HEK293 (cell line): ENCODE results near the gene HOXB8.

Experiments used
- CTCF ChIA-PET: fragments of 350-600 bp; formaldehyde crosslinking; extraction: SDS; loops from one replicate; lab custom pipeline; 2021; ENCODE audit warnings: antibody characterized with exemption; lab: Yijun Ruan, JAX
- POLR2A ChIA-PET: fragments of 300-600 bp; formaldehyde crosslinking; extraction: SDS; loops from one replicate; lab custom pipeline; 2020; ENCODE audit warnings: antibody characterized with exemption, inconsistent platforms; lab: Yijun Ruan, JAX
- H3K27ac ChIP-seq: fragments of 200-500 bp; sonication (Bioruptor generic); 2 replicates; pipeline ENCODE4 v1.5.1; 2014; ENCODE audit warnings: low read depth, low read length, control low read depth, inconsistent platforms; ENCODE audit errors: extremely low read depth
- H3K36me3 ChIP-seq, 2 experiments: fragments of 200-500 bp in 1 of 2; sonication (Bioruptor generic) in 1 of 2; 1 replicate in 1 of 2; 2 replicates in 1 of 2; pipeline ENCODE4 v1.5.1; 2014 to 2017; ENCODE audit warnings: inconsistent platforms in 2 of 2, low read length in 2 of 2; ENCODE audit not compliant: control insufficient read depth in 2 of 2, insufficient read depth in 1 of 2
- H3K4me1 ChIP-seq: fragments of 200-500 bp; sonication (Bioruptor generic); 2 replicates; pipeline ENCODE4 v1.5.1; 2014; ENCODE audit warnings: mild to moderate bottlenecking, low read length, inconsistent platforms; ENCODE audit not compliant: control insufficient read depth, insufficient read depth
- H3K4me3 ChIP-seq: 2 replicates; pipeline ENCODE4 v1.5.1; 2011; ENCODE audit warnings: low read depth, mild to moderate bottlenecking, control low read depth, low read length, moderate library complexity
- H3K9me3 ChIP-seq: fragments of 200-500 bp; sonication (Bioruptor generic); 2 replicates; pipeline ENCODE4 v1.5.1; 2014; ENCODE audit warnings: low read depth, low read length, inconsistent platforms; ENCODE audit not compliant: control insufficient read depth, insufficient read depth
- BCL11A ChIP-seq: fragments of 450-650 bp; formaldehyde crosslinking; IDR thresholded peaks from 2 replicates; pipeline ENCODE4 v1.5.1; 2016; ENCODE audit warnings: low read depth, missing biosample characterization, missing genetic modification characterization
- EGR2 ChIP-seq: fragments of 450-650 bp; formaldehyde crosslinking; IDR thresholded peaks from 2 replicates; pipeline ENCODE4 v1.5.1; 2016; ENCODE audit warnings: low read depth, missing biosample characterization, missing genetic modification characterization
- GFI1B ChIP-seq: fragments of 450-650 bp; formaldehyde crosslinking; IDR thresholded peaks from 2 replicates; pipeline ENCODE4 v1.5.1; 2016; ENCODE audit warnings: missing biosample characterization, missing genetic modification characterization
- HOXA7 ChIP-seq: sonication (generic); formaldehyde crosslinking; IDR thresholded peaks from 2 replicates; pipeline ENCODE4 v1.8.1; 2022; ENCODE audit warnings: missing genetic modification reagents, borderline replicate concordance
- KLF8 ChIP-seq: fragments of 450-650 bp; formaldehyde crosslinking; IDR thresholded peaks from 2 replicates; pipeline ENCODE4 v1.5.1; 2016; ENCODE audit warnings: missing biosample characterization, missing genetic modification characterization
- PRDM1 ChIP-seq: fragments of 450-650 bp; formaldehyde crosslinking; IDR thresholded peaks from 2 replicates; pipeline ENCODE4; 2016; ENCODE audit warnings: missing biosample characterization, missing genetic modification characterization
- REPIN1 ChIP-seq: fragments of 450-650 bp; formaldehyde crosslinking; IDR thresholded peaks from 2 replicates; pipeline ENCODE4 v1.5.1; 2017; ENCODE audit warnings: missing biosample characterization, missing genetic modification characterization, low read depth
- SCRT2 ChIP-seq: fragments of 450-650 bp; formaldehyde crosslinking; IDR thresholded peaks from 2 replicates; pipeline ENCODE4 v1.5.1; 2016; ENCODE audit warnings: missing biosample characterization, missing genetic modification characterization
- SP7 ChIP-seq: fragments of 450-650 bp; formaldehyde crosslinking; IDR thresholded peaks from 2 replicates; pipeline ENCODE4 v1.5.1; 2016; ENCODE audit warnings: missing biosample characterization, missing genetic modification characterization
- TRIM28 ChIP-seq: IDR thresholded peaks from 2 replicates; pipeline ENCODE4 v1.6.1; 2011; ENCODE audit warnings: low read length, control low read depth, borderline replicate concordance
- ZBTB48 ChIP-seq: fragments of 450-650 bp; formaldehyde crosslinking; IDR thresholded peaks from 2 replicates; pipeline ENCODE4 v1.5.1; 2016; ENCODE audit warnings: missing biosample characterization, missing genetic modification characterization
- ZBTB8A ChIP-seq: fragments of 450-650 bp; formaldehyde crosslinking; IDR thresholded peaks from 2 replicates; pipeline ENCODE4 v1.5.1; 2016; ENCODE audit warnings: missing biosample characterization, missing genetic modification characterization
- ZFHX2 ChIP-seq: fragments of 450-650 bp; formaldehyde crosslinking; conservative IDR thresholded peaks from 2 replicates; pipeline ENCODE4 v1.5.1; 2016; ENCODE audit warnings: missing biosample characterization, missing genetic modification characterization
- ZFP69B ChIP-seq: fragments of 450-650 bp; formaldehyde crosslinking; IDR thresholded peaks from 2 replicates; pipeline ENCODE4 v1.5.1; 2016; ENCODE audit warnings: missing biosample characterization, missing genetic modification characterization
- ZNF23 ChIP-seq: fragments of 450-650 bp; formaldehyde crosslinking; IDR thresholded peaks from 2 replicates; pipeline ENCODE4 v1.5.1; 2016; ENCODE audit warnings: missing biosample characterization, missing genetic modification characterization, borderline replicate concordance
- ZNF335 ChIP-seq: fragments of 450-650 bp; formaldehyde crosslinking; conservative IDR thresholded peaks from 2 replicates; pipeline ENCODE4 v1.5.1; 2016; ENCODE audit warnings: missing biosample characterization, missing genetic modification characterization
- ZNF423 ChIP-seq: fragments of 450-650 bp; formaldehyde crosslinking; IDR thresholded peaks from 2 replicates; pipeline ENCODE4 v1.5.1; 2016; ENCODE audit warnings: missing biosample characterization, missing genetic modification characterization
- ZNF514 ChIP-seq: fragments of 450-650 bp; formaldehyde crosslinking; IDR thresholded peaks from 2 replicates; pipeline ENCODE4 v1.5.1; 2016; ENCODE audit warnings: missing biosample characterization, missing genetic modification characterization
- ZNF560 ChIP-seq: fragments of 450-650 bp; formaldehyde crosslinking; IDR thresholded peaks from 2 replicates; pipeline ENCODE4 v1.5.1; 2017; ENCODE audit warnings: missing biosample characterization, missing genetic modification characterization, borderline replicate concordance
- ZNF561 ChIP-seq: fragments of 450-650 bp; IDR thresholded peaks from 2 replicates; pipeline ENCODE4 v1.5.1; 2018; ENCODE audit warnings: missing biosample characterization, missing genetic modification characterization, borderline replicate concordance
- ZNF624 ChIP-seq: fragments of 450-650 bp; formaldehyde crosslinking; IDR thresholded peaks from 2 replicates; pipeline ENCODE4 v1.5.1; 2017; ENCODE audit warnings: missing biosample characterization, missing genetic modification characterization
- ZNF626 ChIP-seq: fragments of 450-650 bp; sonication (Bioruptor Pico); formaldehyde crosslinking; IDR thresholded peaks from 2 replicates; pipeline ENCODE4 v1.5.1; 2018; ENCODE audit warnings: missing biosample characterization, missing genetic modification characterization, inconsistent platforms
- ZNF658 ChIP-seq: fragments of 450-650 bp; formaldehyde crosslinking; IDR thresholded peaks from 2 replicates; pipeline ENCODE4; 2016; ENCODE audit warnings: missing biosample characterization, missing genetic modification characterization
- ZNF660 ChIP-seq: fragments of 450-650 bp; IDR thresholded peaks from 2 replicates; pipeline ENCODE4 v1.5.1; 2018; ENCODE audit warnings: missing biosample characterization, mild to moderate bottlenecking, missing genetic modification characterization
- ZNF670 ChIP-seq: fragments of 450-650 bp; formaldehyde crosslinking; IDR thresholded peaks from 2 replicates; pipeline ENCODE4 v1.5.1; 2016; ENCODE audit warnings: missing biosample characterization, missing genetic modification characterization, low read depth
- ZNF701 ChIP-seq: fragments of 450-650 bp; formaldehyde crosslinking; IDR thresholded peaks from 2 replicates; pipeline ENCODE4 v1.5.1; 2016; ENCODE audit warnings: missing biosample characterization, missing genetic modification characterization
- ZNF785 ChIP-seq: fragments of 450-650 bp; formaldehyde crosslinking; IDR thresholded peaks from 2 replicates; pipeline ENCODE4 v1.5.1; 2016; ENCODE audit warnings: missing biosample characterization, missing genetic modification characterization
- ZNF792 ChIP-seq: fragments of 450-650 bp; formaldehyde crosslinking; IDR thresholded peaks from 2 replicates; pipeline ENCODE4 v1.5.1; 2016; ENCODE audit warnings: missing biosample characterization, missing genetic modification characterization
- TF ChIP-seq, protein P1 (sequence below): fragments of 450-650 bp; formaldehyde crosslinking; IDR thresholded peaks from 2 replicates; pipeline ENCODE4; 2016; ENCODE audit warnings: missing biosample characterization, missing genetic modification characterization
- TF ChIP-seq, protein P2 (sequence below): fragments of 450-650 bp; formaldehyde crosslinking; IDR thresholded peaks from 2 replicates; pipeline ENCODE4 v1.5.1; 2016; ENCODE audit warnings: missing biosample characterization, missing genetic modification characterization
- TF ChIP-seq, protein P3 (sequence below): fragments of 450-650 bp; IDR thresholded peaks from 2 replicates; pipeline ENCODE4 v1.5.1; 2018; ENCODE audit warnings: missing biosample characterization, missing genetic modification characterization
- TF ChIP-seq, protein P4 (sequence below): fragments of 450-650 bp; formaldehyde crosslinking; IDR thresholded peaks from 2 replicates; pipeline ENCODE4 v1.5.1; 2016; ENCODE audit warnings: missing biosample characterization, missing genetic modification characterization, borderline replicate concordance

HOXB8 gene

DNA sequence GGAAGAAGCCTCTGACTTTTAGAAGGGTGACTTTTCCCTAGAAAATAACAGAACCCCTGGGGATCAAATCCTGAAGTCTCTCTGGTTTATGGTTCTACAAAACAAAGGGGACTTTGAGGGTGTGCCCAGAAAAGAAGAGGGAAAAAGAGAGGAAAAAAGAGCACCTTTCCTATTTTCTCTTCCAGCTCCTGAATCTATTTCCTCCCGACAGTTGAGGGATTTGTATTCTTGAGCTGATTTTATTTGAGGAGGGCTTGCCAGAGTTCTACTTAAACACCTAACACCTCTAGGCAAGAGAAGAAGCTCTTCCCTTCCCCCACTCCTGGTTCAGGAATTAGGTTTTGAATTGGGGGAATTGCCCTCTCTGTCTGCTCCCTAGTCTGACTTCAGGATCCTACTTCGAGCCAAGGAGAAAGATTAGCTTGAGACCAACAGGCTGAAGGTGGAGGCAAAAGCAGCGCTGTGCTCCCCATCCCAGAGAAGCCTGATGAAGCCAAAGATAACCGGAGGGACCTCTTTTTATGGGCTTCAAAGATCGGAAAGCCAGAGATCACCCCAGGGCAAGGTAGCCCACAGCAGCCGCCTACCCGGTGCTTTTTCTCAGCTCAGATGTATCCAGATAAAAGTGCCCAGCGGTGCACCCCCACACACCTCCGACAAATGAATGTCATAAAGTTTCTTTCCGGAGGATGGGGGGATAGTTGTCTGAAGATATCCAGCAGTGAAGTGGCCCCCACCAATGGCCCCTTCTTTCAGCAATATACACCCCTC, 25.8 kb downstream of the HOXB8 start:
- no peaks in the 10 kb centered on the region for H3K9me3 ChIP-seq
- H3K4me3 ChIP-seq = no peak overlapping the region
- peak overlapping the region; percentile 92 for H3K27ac ChIP-seq
- H3K4me1 ChIP-seq = peaks cover 40% of the 10 kb centered on the region
- H3K36me3 ChIP-seq = peaks cover 0 to 23% of the 10 kb centered on the region in 2 experiments; a peak in 2 of 3 replicates
- ChIA-PET POLR2A (interaction anchor here (0.8 to 1.2 kb wide), 2 partner anchors 21 to 24 kb away, joined by 3 read pairs; no protein-coding TSS in a partner anchor), CTCF (interaction anchor here (0.6 to 3.2 kb wide), 18 partner anchors 29 to 569 kb away, joined by 3 to 18 read pairs (median 4); no protein-coding TSS in a partner anchor)
- no peak for TF ChIP-seq HOXA7 (CRISPR knock-in tag)
- no peak for TF ChIP-seq ZFP69B (tag by site-specific recombination)
- TF ChIP-seq, protein P1, sequence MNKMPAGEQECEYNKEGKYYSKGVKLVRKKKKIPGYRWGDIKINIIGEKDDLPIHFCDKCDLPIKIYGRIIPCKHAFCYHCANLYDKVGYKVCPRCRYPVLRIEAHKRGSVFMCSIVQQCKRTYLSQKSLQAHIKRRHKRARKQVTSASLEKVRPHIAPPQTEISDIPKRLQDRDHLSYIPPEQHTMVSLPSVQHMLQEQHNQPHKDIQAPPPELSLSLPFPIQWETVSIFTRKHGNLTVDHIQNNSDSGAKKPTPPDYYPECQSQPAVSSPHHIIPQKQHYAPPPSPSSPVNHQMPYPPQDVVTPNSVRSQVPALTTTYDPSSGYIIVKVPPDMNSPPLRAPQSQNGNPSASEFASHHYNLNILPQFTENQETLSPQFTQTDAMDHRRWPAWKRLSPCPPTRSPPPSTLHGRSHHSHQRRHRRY (tag by site-specific recombination) = no peak
- no peak for TF ChIP-seq SP7 (tag by site-specific recombination)
- 0 out of 2 replicates have a peak, but pooled peaks have one; percentile 3 for TF ChIP-seq GFI1B (tag by site-specific recombination)
- TF ChIP-seq, protein P2, sequence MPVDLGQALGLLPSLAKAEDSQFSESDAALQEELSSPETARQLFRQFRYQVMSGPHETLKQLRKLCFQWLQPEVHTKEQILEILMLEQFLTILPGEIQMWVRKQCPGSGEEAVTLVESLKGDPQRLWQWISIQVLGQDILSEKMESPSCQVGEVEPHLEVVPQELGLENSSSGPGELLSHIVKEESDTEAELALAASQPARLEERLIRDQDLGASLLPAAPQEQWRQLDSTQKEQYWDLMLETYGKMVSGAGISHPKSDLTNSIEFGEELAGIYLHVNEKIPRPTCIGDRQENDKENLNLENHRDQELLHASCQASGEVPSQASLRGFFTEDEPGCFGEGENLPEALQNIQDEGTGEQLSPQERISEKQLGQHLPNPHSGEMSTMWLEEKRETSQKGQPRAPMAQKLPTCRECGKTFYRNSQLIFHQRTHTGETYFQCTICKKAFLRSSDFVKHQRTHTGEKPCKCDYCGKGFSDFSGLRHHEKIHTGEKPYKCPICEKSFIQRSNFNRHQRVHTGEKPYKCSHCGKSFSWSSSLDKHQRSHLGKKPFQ (tag by site-specific recombination) = no peak
- TF ChIP-seq ZNF626 (tag by site-specific recombination) = no peak
- no peak for TF ChIP-seq ZNF670 (tag by site-specific recombination)
- no peak for TF ChIP-seq ZBTB8A (tag by site-specific recombination)
- no peak for TF ChIP-seq ZNF660 (tag by site-specific recombination)
- TF ChIP-seq, protein P3, sequence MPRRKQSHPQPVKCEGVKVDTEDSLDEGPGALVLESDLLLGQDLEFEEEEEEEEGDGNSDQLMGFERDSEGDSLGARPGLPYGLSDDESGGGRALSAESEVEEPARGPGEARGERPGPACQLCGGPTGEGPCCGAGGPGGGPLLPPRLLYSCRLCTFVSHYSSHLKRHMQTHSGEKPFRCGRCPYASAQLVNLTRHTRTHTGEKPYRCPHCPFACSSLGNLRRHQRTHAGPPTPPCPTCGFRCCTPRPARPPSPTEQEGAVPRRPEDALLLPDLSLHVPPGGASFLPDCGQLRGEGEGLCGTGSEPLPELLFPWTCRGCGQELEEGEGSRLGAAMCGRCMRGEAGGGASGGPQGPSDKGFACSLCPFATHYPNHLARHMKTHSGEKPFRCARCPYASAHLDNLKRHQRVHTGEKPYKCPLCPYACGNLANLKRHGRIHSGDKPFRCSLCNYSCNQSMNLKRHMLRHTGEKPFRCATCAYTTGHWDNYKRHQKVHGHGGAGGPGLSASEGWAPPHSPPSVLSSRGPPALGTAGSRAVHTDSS (tag by site-specific recombination) = no peak
- TF ChIP-seq ZFHX2 (tag by site-specific recombination) = peak; percentile 77
- peak; percentile 77 for TF ChIP-seq EGR2 (tag by site-specific recombination)
- TF ChIP-seq ZNF785 (tag by site-specific recombination) = no peak
- TF ChIP-seq ZNF23 = no peak
- TF ChIP-seq REPIN1 (tag by site-specific recombination) = no peak
- no peak for TF ChIP-seq ZNF658 (tag by site-specific recombination)
- TF ChIP-seq ZNF423 (tag by site-specific recombination) = no peak
- TF ChIP-seq ZNF792 (tag by site-specific recombination) = no peak
- TF ChIP-seq ZNF561 (tag by site-specific recombination) = no peak
- TF ChIP-seq KLF8 (tag by site-specific recombination) = no peak
- 0 out of 2 replicates have a peak, but pooled peaks have one; percentile 32 for TF ChIP-seq SCRT2
- 0 out of 2 replicates have a peak, but pooled peaks have one; percentile 19 for TF ChIP-seq BCL11A (tag by site-specific recombination)
- TF ChIP-seq ZNF624 = no peak
- no peak for TF ChIP-seq ZNF701 (tag by site-specific recombination)
- no peak for TF ChIP-seq ZBTB48
- no peak for TF ChIP-seq PRDM1 (tag by site-specific recombination)
- TF ChIP-seq ZNF335 (tag by site-specific recombination) = peak; percentile 68; the same call in 1 of the 2 replicates
- TF ChIP-seq, protein P4, sequence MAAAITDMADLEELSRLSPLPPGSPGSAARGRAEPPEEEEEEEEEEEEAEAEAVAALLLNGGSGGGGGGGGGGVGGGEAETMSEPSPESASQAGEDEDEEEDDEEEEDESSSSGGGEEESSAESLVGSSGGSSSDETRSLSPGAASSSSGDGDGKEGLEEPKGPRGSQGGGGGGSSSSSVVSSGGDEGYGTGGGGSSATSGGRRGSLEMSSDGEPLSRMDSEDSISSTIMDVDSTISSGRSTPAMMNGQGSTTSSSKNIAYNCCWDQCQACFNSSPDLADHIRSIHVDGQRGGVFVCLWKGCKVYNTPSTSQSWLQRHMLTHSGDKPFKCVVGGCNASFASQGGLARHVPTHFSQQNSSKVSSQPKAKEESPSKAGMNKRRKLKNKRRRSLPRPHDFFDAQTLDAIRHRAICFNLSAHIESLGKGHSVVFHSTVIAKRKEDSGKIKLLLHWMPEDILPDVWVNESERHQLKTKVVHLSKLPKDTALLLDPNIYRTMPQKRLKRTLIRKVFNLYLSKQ = no peak
- no peak for TF ChIP-seq ZNF514 (tag by site-specific recombination)
- TF ChIP-seq TRIM28 = no peak
- no peak for TF ChIP-seq ZNF560 (tag by site-specific recombination)
